AG09319 (cell line): ENCODE measurements around the gene KCNAB1.

ENCODE experiments used
- DNase-seq: peaks from one replicate; pipeline ENCODE4 v3.0.0-alpha.2; 2010; ENCODE audit warnings: low read depth; ENCODE audit errors: extremely low read depth
- TF ChIP-seq, protein P1 (sequence below): IDR thresholded peaks from 2 replicates; pipeline ENCODE4 v1.5.1; 2011; ENCODE audit warnings: low read depth, mild to moderate bottlenecking, inconsistent platforms, low read length, moderate library complexity

The KCNAB1 gene

DNA sequence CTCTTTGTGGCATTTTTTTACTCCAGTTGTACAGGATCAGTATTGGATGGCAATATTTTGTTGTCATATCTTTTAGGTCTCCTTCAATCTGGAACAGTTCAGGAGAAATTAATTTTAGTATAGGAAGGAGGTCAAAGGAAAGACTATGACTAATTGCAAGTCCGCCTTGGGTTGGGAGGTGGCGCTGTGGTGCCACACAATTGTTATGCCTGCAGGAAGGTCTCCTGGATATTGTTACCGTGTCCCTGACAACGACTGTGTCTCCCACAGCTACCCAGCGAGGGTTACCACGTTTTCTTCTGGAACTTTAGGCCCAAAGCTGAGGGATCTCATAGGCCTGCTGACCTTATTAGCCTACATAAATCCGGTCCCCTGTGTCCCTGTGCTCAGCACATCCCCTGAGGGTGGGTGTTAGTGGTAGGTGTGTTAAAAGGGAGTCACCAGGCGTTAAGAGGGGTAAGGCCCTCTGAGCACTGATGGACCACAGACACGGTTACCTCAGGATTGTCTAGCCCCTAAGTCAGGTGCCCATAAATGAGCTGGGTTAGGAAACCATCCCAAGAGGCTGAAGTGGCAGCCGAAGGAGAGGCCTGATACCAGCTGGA lies 31.5 kb downstream of the KCNAB1 start:
- TF ChIP-seq, protein P1, sequence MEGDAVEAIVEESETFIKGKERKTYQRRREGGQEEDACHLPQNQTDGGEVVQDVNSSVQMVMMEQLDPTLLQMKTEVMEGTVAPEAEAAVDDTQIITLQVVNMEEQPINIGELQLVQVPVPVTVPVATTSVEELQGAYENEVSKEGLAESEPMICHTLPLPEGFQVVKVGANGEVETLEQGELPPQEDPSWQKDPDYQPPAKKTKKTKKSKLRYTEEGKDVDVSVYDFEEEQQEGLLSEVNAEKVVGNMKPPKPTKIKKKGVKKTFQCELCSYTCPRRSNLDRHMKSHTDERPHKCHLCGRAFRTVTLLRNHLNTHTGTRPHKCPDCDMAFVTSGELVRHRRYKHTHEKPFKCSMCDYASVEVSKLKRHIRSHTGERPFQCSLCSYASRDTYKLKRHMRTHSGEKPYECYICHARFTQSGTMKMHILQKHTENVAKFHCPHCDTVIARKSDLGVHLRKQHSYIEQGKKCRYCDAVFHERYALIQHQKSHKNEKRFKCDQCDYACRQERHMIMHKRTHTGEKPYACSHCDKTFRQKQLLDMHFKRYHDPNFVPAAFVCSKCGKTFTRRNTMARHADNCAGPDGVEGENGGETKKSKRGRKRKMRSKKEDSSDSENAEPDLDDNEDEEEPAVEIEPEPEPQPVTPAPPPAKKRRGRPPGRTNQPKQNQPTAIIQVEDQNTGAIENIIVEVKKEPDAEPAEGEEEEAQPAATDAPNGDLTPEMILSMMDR, result peak; percentile 83
- peak; percentile 43 for DNase-seq

DNA sequence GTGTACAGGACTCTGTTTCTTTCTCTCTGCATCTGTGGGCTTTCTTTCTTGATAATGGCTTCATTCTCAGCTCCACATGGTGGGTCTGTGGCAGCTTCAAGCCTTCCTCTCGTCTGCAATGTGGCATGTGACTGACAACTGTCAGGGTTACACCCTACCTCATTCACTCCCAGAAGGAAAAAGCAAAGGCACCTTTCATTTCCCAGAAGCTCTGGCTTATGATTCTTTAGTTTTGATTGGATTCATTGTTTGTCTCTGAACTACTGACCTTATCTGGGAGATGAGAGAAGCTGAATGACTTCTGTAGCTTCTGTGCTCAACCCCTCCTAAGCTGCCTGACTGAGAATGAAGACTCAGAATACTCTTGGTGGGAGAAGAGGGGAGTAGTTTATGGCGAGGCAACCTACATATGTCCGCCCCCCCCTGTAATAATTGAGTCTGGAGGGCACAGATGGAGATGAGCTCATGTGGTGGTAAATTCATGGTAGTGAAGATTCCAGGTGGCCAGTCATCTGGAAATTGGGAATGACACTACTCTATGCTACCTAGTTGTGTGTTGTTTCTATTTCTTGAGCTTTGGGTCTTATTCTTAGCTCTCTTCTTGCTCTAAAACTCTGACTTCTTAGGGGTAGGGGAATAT lies 38.4 kb downstream of the KCNAB1 start:
- DNase-seq, result no peak
- TF ChIP-seq, protein P1, result no peak

DNA sequence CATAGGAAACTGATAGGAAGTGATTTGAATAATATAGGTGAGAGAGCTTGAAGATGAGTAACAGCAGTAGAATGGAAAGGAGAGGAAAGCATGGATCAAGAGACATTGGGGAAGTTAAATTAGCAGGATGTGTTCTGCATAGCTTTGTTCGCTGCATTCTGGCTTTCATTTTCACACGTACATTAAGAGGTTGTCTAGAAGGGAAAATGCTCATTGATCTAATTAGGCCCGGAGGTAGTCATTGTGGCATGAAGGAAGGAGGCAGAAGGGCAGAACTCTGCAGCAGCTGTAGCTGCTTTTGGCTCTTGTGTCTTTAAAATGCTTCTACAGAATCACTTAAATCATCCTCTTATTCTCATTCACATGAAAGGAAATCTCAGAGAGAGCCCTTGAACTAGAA lies 40.3 kb downstream of the KCNAB1 start:
- DNase-seq, result no peak
- TF ChIP-seq, protein P1, result no peak

DNA sequence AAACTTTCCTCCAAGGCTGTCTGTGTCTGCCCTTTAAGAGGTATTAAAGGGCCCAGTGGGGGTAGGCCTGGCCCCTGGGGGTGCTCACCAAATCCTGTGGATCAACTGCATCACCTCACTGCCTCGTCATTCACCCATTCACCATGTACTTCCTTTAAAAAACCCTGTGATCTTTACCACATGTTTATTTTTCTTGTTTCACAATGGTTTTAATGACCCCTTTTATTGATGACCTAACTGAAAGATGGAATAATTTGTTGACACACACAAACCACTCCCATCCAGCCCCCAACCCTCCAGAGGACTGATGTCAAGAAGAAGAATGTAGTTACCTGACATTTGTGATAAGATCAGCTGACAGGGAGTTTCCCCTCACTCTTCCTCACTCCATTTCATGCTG lies 40.8 kb downstream of the KCNAB1 start:
- TF ChIP-seq, protein P1, result no peak
- DNase-seq, result no peak

DNA sequence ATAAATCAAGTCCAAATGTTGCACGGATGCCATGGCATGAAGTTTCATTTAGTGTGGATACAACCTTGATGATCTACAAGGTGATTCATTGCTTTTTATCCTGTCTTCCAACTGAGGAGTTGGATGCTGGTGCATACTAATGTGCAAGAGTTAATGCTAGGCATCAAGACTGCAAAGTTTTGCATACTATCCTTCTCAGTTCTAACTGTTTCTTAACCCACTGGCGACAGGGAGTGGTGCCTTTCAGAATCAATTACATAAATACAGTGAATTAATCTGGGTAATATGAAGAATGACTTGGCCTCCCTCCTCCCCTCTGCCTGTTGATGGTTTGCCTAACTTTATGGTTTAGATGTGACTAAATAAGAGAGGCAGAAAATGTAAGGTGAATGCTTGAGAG lies 43.5 kb downstream of the KCNAB1 start:
- TF ChIP-seq, protein P1, result no peak
- no peak for DNase-seq

DNA sequence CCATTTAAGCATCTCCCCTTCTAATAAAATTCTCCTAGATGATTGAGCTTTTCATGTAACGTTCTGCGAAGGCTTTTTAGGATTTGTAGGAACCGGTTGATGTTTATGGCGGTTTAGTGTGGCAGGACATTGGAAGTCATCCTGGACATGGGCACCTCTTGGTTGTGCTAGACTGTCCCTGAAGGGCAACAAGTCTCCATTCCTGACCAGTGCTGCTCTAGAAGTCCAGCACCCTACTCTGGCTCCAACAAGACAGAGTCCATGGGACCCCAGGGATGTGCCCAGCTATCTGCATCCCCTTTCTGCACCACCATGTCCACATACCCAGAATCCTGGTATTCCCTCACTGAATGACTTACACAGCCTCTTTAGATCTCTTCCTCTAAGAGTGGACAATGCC lies 46.4 kb downstream of the KCNAB1 start:
- TF ChIP-seq, protein P1, result no peak
- DNase-seq, result no peak

DNA sequence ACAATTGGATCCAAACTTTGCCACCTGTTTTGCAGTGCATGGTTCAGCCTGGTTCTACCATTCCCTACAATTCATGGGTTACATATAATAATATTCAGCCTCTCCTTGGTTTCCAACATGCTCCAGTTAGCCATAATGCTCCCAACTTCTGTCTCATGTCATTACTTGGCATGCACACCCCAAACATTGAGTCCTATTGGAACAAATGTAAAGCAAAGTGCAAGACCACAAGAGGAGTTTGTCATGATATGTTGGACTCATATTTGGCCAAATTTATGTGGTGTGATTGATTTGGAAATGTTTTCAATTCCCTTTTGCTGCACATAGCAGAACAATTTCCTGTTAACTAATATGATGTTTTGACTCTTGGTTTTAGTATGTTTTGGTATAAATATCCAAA lies 50.2 kb downstream of the KCNAB1 start:
- TF ChIP-seq, protein P1, result no peak
- no peak for DNase-seq
